GM18951 (cell line): Measurements from ENCODE around the gene MED31.
"Not testable (repeated sequence)": the region's sequence is repeated elsewhere in the genome, so short reads cannot be mapped to it uniquely, and the experiment has no call there.

ENCODE experiments used
- POLR2A ChIP-seq: IDR thresholded peaks from 4 replicates; pipeline ENCODE4 v1.6.1; 2011; ENCODE audit warnings: mild to moderate bottlenecking; ENCODE audit not compliant: insufficient read length, insufficient read depth; ENCODE audit errors: extremely low read depth
- in situ Hi-C: fragments of 300-500 bp; cut with MboI; formaldehyde crosslinking; loops from one replicate; pipeline ENCODE4 v1.12.0; 2022; ENCODE audit warnings: low sequenced_read_pairs, mixed read lengths, inconsistent platforms; ENCODE audit not compliant: unreplicated experiment

The MED31 gene

DNA sequence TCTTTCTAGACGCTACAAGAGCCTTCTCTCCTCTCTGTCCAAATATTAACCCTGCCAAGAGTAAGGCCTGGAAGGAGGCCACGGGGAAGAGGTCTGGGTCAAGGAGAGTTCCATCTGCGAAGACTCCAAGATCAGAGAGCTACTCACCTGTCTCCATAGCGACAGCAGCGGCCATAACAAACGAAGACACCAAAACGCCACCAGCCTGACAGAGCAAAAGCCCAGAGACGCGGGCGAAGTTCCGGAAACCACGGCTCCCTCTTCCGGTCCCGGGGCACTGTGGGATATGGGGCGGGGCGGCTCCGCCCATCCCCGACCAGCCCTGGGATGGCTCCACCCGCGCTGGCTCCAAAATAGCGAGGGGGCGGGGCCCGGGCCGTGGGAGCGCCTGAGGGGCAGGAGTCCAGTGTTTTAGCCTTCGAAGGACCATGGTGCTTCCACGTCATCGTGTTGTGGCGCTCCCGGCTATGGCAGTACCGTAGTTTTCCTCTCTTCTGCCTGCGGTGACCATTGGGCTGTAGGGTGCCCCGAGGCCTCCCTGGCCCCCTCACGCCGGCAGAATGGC, at the start of gene MED31, which contains the start of gene C17orf100:
MED31 (minus strand) TSS at position 252 of the 565 bp plus-strand sequence; CDS start at position 175, 77 bp downstream.
C17orf100 (plus strand) TSS at position 409 of the 565 bp plus-strand sequence; CDS start at position 561, 152 bp downstream.
- in situ Hi-C loops, result no loop called here
- peak; percentile 77 for TF ChIP-seq POLR2A

DNA sequence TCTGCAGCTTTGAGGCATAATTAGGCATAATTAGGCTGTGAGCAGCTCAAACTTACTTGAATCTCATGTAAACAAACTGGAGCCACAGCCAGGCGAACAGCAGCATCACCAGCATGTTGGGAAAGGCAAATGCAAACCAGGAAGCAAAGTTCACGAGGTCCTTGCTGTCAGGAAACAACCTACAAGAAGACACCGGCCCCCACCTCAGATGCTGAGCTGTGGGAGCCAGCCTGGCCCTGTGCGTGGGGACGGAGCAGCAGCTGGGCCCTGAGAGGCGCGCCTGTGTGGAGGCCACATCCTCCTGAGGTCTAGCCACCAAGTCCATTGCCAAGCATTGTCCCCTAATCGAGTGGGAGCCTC, 49.5 kb upstream of the MED31 start:
- in situ Hi-C loops, result no loop called here

DNA sequence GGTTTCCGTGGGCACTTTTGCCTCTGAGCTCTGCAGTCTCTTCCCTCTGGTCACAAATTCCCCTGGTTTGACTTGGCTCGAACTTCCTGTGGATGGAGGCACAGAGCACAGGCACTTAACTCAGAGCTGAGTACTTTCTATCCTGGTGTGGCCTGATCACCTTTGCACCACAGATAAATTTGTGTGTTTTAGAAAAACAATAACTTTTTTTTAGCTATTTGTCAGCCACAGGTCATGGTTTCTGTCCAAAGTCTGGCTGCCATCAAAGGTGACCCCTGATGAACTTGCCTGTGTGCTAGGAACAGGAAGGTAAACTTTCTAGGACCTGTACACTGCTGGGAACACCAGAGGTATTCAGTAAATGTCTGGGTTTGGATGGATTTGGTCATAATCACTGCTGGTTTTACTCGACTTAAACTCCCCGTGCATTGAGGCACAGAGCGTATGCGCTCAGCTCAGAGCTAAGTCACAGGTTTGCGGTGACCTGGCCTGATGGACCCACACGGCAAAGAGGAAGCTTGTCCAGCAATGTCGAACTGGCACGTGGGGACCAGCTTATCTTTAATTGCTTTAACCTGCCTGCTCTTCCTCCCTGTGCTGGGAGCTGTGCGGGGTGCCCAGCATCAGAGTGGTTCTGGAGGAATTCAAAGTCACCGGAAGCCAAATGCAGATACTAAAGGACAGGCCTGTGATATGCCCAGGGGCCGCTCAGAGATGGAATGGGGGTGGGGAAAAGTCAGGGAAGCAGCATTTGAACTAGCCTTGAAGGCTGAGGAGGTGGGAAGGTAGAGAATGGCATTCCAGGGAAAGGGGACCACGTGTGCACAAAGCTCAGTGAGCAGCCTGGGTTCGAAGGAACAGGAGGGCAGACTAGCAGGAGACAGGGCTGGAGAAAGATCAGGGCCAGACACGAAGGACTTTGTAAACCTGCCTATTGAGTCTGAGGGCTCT, 48.9 kb upstream of the MED31 start:
- in situ Hi-C loops, result no loop called here

More for the DNA sequence above, 49.5 kb upstream of the MED31 start:
- TF ChIP-seq POLR2A, result no peak

DNA sequence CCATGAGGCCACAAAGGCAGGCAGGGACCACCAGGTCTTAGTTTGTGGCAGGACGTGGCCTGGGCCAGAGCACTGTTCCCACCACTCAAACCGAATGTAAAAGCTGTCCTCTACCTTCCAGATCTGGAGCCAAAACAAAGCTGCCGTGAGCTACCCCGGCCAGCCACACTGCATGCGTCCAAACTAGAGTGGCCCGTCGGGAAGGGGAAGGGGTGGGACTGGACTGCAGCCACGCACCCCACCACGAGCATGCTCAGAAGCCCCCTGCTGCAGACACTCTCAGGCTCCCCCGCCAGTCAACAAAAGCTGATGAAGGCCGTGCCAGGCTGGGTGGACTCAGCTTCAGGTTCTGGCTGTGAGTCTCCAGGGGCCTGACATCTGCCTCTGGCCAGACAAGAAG, 46.6 kb upstream of the MED31 start:
- in situ Hi-C loops, result no loop called here
- no peak for TF ChIP-seq POLR2A

More for the DNA sequence above, 48.9 kb upstream of the MED31 start:
- no peak for TF ChIP-seq POLR2A

DNA sequence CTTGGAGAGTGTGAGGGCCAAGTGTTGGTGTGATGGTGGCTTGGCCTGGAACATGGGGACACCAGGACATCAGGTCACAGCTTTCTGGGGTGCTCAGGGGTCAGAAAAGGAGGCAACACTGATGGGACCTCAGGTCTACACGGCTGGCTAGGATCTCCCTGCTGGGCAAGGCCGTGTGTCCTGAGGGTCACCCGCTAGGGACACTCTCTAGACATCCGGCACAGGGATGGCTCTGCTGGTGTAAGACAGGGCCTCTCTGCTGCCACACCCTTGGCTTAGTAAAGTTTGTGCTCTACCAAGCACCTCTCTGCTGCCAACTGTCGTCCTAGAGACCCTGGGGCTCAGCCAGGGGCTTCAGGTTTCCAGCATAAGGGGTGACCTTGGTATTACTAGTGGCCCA, 45.5 kb upstream of the MED31 start:
- no peak for TF ChIP-seq POLR2A
- in situ Hi-C loops, result no loop called here

DNA sequence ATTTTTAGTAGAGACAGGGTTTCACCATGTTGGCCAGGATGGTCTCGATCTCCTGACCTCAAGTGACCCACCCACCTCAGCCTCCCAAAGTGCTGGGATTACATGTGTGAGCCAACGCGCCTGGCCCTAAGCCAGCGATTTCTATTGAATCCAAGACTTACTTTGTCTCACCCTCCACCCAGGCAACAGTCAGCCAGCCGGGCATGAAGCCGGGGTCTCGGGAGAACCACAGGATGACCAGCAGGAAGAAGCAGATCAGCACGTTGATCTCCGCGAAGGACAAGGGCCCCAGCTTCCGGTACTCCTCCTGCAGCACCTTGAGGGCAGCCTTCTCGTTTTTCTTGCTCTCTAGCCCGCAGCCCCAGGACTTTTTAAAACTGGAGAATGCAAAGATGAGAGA, 44.2 kb upstream of the MED31 start:
- no peak for TF ChIP-seq POLR2A
- in situ Hi-C loops, result no loop called here

DNA sequence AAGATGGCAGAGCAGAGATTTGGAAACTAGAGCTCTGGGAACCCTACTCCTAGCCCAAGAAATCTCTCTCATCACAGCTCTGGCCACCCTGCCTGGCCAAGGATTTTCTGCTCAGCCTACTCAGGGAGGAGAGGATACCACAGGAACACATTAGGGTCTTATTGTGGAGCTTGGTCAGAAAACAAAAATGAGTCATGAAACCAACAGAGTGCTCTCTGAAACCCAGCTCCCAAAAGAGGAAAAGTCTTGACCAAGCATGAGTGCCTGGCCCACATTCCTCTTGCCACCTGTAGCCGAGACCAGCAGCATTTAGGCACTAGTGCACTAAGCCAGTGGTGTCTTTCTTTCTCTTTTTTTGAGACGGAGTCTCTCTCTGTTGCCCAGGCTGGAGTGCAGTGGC, 43.6 kb upstream of the MED31 start:
- no peak for TF ChIP-seq POLR2A
- in situ Hi-C loops, result no loop called here

DNA sequence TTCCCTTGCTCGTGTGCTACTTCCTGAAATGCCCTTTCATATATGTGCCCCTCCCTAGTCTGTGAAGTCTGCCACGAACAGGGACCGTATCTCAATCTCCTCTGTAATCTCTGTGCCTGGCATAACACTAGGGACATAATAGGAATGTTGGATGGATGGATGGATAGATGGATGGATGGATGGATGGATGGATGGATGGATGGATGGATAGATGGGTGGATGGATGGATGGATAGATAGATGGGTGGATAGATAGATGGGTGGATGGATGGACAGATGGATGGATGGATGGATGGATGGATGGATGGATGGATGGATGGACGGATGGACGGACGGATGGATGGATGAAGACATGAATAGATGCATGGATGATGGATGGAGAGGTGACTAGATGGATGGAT, 40.6 kb upstream of the MED31 start:
- in situ Hi-C loops, result not testable (repeated sequence)

DNA sequence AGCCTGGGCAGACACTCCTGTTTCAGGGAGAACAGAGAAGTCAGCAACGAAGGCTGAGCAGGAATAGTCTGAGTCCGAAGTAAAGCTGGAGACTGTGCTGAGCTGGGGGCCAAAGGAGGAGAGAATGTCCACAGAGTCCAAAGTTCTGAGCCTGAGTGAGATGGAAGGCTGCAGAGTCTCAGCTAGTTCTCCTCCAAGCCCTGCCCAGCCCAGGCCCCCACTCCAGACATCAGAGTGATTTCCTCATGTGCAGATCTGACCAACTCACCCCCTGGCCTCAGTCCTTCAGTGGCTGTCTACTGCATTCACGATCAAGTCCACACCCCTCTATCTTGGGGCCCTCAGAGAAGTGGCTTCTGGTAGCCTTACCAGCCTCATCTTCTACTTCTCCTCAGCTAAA, 40.1 kb upstream of the MED31 start:
- no peak for TF ChIP-seq POLR2A
- in situ Hi-C loops, result no loop called here

DNA sequence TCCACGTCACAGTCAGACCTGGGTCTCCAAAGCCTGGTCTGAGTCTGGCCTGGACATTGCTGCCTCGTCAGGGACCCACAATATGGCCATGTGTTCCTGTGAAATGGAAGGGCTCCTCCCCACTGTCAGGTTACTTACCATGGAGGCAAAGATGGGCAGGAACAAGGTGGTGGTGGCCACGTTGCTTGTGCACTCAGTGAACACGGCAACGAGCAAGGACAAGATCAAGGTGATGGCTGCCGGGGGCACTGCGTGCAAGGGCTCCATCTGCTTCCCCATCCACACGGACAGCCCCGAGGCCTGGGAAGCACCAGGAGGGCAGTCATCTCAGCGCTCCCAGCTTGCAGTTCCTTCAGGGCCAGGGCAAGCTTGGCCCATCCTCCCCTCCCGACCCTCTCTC, 39.2 kb upstream of the MED31 start:
- in situ Hi-C loops, result no loop called here

DNA sequence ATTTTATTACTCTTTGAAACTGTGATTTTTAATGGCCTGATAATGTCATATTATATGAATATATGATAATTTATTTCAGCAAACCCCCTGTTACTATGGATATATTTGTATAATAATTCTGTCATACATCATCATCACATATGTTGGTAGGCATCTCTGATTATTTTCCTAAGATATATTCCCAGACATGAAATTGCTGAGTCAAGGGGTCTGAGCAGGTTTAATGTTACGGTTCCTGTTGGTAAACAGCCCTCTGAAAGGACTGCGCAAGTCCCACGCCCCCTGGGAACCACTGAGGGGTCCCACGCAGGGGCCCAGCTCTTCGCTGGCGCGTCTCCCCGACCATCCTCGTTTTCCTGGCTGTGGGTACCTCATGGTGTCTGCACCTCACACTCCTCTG, 37.5 kb upstream of the MED31 start:
- in situ Hi-C loops, result no loop called here
- no peak for TF ChIP-seq POLR2A

More for the DNA sequence above, 39.2 kb upstream of the MED31 start:
- no peak for TF ChIP-seq POLR2A

DNA sequence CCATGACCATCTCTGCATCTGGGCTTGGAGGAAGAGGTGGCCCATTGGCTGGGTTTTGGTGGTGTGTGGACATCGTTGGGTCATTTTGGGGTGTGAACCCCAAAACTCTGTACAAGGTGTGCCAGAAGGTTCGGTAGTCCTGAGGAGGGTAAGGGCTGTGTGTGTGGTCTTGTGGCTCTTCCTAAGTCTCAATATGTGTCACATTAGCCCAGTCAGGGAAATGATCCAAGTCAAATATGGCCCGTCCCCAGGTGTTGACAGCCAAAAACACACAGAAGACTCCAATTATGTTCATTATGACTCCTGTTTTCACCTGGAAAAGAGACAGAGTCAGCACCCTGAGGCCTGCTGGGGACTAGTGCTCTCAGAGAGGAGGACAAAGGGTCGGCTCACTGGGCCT, 34.6 kb upstream of the MED31 start:
- no peak for TF ChIP-seq POLR2A
- in situ Hi-C loops, result no loop called here

DNA sequence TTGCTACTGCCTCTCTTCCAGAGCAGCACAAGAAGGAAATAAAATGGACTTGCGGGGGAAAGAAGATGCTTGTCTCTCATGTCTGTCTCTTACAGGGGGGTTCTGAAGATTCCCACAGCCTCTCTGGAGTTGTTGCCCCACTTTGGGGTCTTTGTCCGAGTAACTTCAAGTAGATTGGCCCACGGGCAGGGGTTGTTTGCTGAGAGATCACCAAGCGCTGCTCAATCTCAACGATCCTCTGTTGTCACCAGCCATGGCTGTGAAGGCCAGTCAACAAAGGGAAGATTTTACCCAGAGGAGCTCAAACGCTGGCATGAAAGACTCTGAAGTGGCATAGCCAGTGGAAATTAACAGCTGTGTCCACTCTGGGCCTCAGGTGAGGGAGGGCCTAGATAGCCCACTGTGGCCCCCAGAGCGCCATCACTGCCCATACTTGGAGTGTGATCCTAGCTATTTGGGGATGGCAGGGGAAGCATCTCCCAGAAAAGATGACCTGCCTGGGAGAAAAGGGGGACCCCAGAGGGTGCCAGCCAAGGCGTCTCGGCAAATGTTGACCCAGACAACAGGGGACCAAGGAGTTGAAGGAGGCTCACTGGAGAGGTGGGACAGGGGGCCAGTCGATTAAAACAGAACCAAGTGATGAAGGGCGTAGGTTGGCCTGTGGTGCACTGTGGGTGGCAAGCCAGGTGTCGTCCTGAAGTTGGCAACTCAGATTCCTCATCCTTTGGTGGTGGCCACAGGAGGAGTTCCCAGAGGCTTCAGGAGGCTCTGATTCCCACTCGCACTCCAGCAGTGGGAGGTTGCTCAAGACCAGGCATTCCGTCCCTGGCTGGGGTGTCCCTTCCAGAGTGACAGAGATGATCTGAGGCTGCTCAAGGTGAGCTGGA, 33.7 kb upstream of the MED31 start:
- in situ Hi-C loops, result no loop called here

More for the DNA sequence above, 33.7 kb upstream of the MED31 start:
- no peak for TF ChIP-seq POLR2A
